Lung (tissue), 16 donors: ENCODE results near the gene USP24. TPM values are rescaled to one million over a fixed set of nuclear protein-coding genes. Genes with fewer than 3 reads are reported as not detected.

ENCODE experiments used
- ATAC-seq: fragments of 200-7000 bp; cut with Tn5 transposase; one replicate; pipeline ENCODE4 v1.9.1; 2020; ENCODE audit warnings: moderate number of reproducible peaks; ENCODE audit not compliant: insufficient read depth, low FRiP score
- DNase-seq, 3 donors: peaks; one replicate each; pipeline ENCODE4 v3.0.0-alpha.2; 2013 to 2017
- H3K27ac ChIP-seq, 2 donors: one replicate each; pipeline ENCODE4 v1.5.1; 2013; ENCODE audit warnings: mild to moderate bottlenecking in 2 of 2, moderate library complexity in 2 of 2, control low read depth in 1 of 2, inconsistent platforms in 1 of 2, low read depth in 1 of 2, low read length in 1 of 2
- H3K27me3 ChIP-seq, 3 donors: one replicate each; pipeline ENCODE4 v1.5.1; 2013; ENCODE audit warnings: low read length in 2 of 3; ENCODE audit not compliant: control insufficient read depth in 3 of 3, insufficient read depth in 3 of 3
- H3K36me3 ChIP-seq, 4 donors: one replicate each; pipeline ENCODE4 v1.5.1; 2013; ENCODE audit warnings: low read length in 4 of 4, mild to moderate bottlenecking in 1 of 4, moderate library complexity in 1 of 4; ENCODE audit not compliant: control insufficient read depth in 4 of 4, insufficient read depth in 4 of 4
- H3K4me1 ChIP-seq, 5 donors: one replicate each; pipeline ENCODE4 v1.5.1; 2013; ENCODE audit warnings: low read length in 5 of 5, mild to moderate bottlenecking in 2 of 5, moderate library complexity in 1 of 5; ENCODE audit not compliant: control insufficient read depth in 5 of 5, insufficient read depth in 5 of 5
- H3K4me3 ChIP-seq: one replicate; pipeline ENCODE4 v1.5.1; 2013; ENCODE audit warnings: mild to moderate bottlenecking, control low read depth, moderate library complexity
- H3K9ac ChIP-seq, 2 donors: one replicate each; pipeline ENCODE4 v1.5.1; 2013; ENCODE audit warnings: low read length in 2 of 2, control low read depth in 1 of 2; ENCODE audit not compliant: insufficient read depth in 1 of 2
- H3K9me3 ChIP-seq, 4 donors: one replicate each; pipeline ENCODE4 v1.5.1; 2013; ENCODE audit warnings: low read length in 3 of 4, mild to moderate bottlenecking in 1 of 4, moderate library complexity in 1 of 4; ENCODE audit not compliant: control insufficient read depth in 4 of 4, insufficient read depth in 3 of 4
- CTCF ChIP-seq: IDR thresholded peaks from 2 replicates; pipeline ENCODE4 v1.5.1; 2012; ENCODE audit warnings: mild to moderate bottlenecking; ENCODE audit errors: control extremely low read depth, extremely low read depth
- WGBS, 2 donors: extraction: QIAGEN DNeasy Blood & Tissue Kit; methylation state at CpG; one replicate each; pipeline ENCODE4 v1.1.7; 2013; 5-methylcytosine and 5-hydroxymethylcytosine counted together
- long read RNA-seq, 5 donors: transcript quantifications; one replicate each; lab custom pipeline, GENCODE V29; 2026
- polyA plus RNA-seq, 2 donors: library from polyadenylated mRNA; stranded (reverse); fragments of 200-250 nt; gene quantifications; one replicate each; pipeline ENCODE4 v1.2.1, GENCODE V29; 2013
- total RNA-seq, 2 donors: library from RNA; depleted of rRNA in 1 of 2; stranded (reverse); fragments of >200 nt in 1 of 2; gene quantifications; one replicate each; pipeline ENCODE4 v1.2.1, GENCODE V29; 2014 to 2021
- donor health status: control.
- donor health status: control.
- donor health status: Bipolar disorder and iron deficiency.
- donor health status: healthy.
- donor health status: DM: yes; HTN: yes; CAD: no.

USP24 gene, protein sequence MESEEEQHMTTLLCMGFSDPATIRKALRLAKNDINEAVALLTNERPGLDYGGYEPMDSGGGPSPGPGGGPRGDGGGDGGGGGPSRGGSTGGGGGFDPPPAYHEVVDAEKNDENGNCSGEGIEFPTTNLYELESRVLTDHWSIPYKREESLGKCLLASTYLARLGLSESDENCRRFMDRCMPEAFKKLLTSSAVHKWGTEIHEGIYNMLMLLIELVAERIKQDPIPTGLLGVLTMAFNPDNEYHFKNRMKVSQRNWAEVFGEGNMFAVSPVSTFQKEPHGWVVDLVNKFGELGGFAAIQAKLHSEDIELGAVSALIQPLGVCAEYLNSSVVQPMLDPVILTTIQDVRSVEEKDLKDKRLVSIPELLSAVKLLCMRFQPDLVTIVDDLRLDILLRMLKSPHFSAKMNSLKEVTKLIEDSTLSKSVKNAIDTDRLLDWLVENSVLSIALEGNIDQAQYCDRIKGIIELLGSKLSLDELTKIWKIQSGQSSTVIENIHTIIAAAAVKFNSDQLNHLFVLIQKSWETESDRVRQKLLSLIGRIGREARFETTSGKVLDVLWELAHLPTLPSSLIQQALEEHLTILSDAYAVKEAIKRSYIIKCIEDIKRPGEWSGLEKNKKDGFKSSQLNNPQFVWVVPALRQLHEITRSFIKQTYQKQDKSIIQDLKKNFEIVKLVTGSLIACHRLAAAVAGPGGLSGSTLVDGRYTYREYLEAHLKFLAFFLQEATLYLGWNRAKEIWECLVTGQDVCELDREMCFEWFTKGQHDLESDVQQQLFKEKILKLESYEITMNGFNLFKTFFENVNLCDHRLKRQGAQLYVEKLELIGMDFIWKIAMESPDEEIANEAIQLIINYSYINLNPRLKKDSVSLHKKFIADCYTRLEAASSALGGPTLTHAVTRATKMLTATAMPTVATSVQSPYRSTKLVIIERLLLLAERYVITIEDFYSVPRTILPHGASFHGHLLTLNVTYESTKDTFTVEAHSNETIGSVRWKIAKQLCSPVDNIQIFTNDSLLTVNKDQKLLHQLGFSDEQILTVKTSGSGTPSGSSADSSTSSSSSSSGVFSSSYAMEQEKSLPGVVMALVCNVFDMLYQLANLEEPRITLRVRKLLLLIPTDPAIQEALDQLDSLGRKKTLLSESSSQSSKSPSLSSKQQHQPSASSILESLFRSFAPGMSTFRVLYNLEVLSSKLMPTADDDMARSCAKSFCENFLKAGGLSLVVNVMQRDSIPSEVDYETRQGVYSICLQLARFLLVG (N-terminal part only)
- 10 to 100 TPM; 36.7 to 77.8 TPM for total RNA-seq
- polyA plus RNA-seq: 10 to 100 TPM in 1 of 2 donors, 1 to 10 TPM in 1; 7.8 to 10.6 TPM
- long read RNA-seq, donor 1: 0 reads
- long read RNA-seq, donor 2: 0 reads
- long read RNA-seq, donor 3, partial matches to known transcripts: 0 of 1 reads
- long read RNA-seq, donor 3, other reads (novel, unspliced or antisense): 0 of 1 reads
- long read RNA-seq, donor 4: 0 reads
- long read RNA-seq, donor 5: 0 reads

GRCh38 chr1:55215194-55216021, at the start of gene USP24:
USP24 (minus strand) TSS chr1:55215364; CDS start chr1:55215113, 251 bp downstream.
- H3K4me1 ChIP-seq: peaks cover 0 to 46% (median 8%) of the 10 kb centered on the region in 5 donors
- H3K36me3 ChIP-seq: peaks cover 0 to 4% (median 0%) of the 10 kb centered on the region in 4 donors
- no peak for TF ChIP-seq CTCF
- 1% methylated on average over 60 to 96 of the region's 96 CpGs for WGBS, 2 donors
- H3K27ac ChIP-seq: peak within 1 kb of the TSS; percentile 98 to 99
- DNase-seq (peak; percentile 71 to 83 (median 76)), ATAC-seq (peak; percentile 94)
- H3K4me3 ChIP-seq: peak within 1 kb of the TSS; percentile 84
- H3K9me3 ChIP-seq: no peaks in the 10 kb centered on the region
- H3K27me3 ChIP-seq: no peaks in the 10 kb centered on the region
- peak within 1 kb of the TSS; percentile 66 to 85 for H3K9ac ChIP-seq

- 74 to 93% methylated on average over 1 of the region's 1 CpG for WGBS, 2 donors
- no peak for TF ChIP-seq CTCF
- Histone ChIP-seq H3K9ac (no peak overlapping the region), H3K4me3 (no peak overlapping the region), H3K27ac (no peak overlapping the region), H3K9me3 (peaks cover 0 to 1% (median 0%) of the 10 kb centered on the region in 4 donors), H3K4me1 (peaks cover 0 to 2% (median 0%) of the 10 kb centered on the region in 5 donors), H3K36me3 (no peaks in the 10 kb centered on the region), H3K27me3 (no peaks in the 10 kb centered on the region)
- ATAC-seq (no peak), DNase-seq (no peak)
Observed at GRCh38 chr1:55262822-55263221, 47.7 kb upstream of the USP24 start.
